H1 (cell line): ENCODE results near the gene ARID5B. TPM values are rescaled to one million over a fixed set of nuclear protein-coding genes. Genes with fewer than 3 reads are reported as not detected.

ENCODE experiments used
- BRCA1 ChIP-seq: IDR thresholded peaks from 2 replicates; pipeline ENCODE4 v1.6.1; 2012; ENCODE audit warnings: low read depth, low read length, improper control_type of control experiment
- GTF2F1 ChIP-seq: IDR thresholded peaks from 2 replicates; pipeline ENCODE4 v1.6.1; 2012; ENCODE audit warnings: low read depth, low read length, improper control_type of control experiment, borderline replicate concordance
- JUN ChIP-seq: IDR thresholded peaks from 2 replicates; pipeline ENCODE4 v1.6.1; 2011; ENCODE audit warnings: low read depth, mild to moderate bottlenecking, improper control_type of control experiment, low read length
- RBBP5 ChIP-seq: IDR thresholded peaks from 2 replicates; pipeline ENCODE4 v1.7.1; 2012; ENCODE audit warnings: low read depth, mild to moderate bottlenecking, inconsistent platforms, low read length, moderate library complexity, borderline replicate concordance
- YY1 ChIP-seq: IDR thresholded peaks from 2 replicates; pipeline ENCODE4 v1.6.1; 2011; ENCODE audit warnings: low read depth, mild to moderate bottlenecking, low read length
- polyA plus RNA-seq, 7 experiments: library from polyadenylated mRNA; depleted of rRNA in 3 of 7; stranded (reverse) in 5 of 7; unstranded in 2 of 7; fragments of >200 nt in 5 of 7; fragments of 200-250 nt in 2 of 7; gene quantifications; 1 replicate in 5 of 7; 2 replicates in 1 of 7; 4 replicates in 1 of 7; pipeline versions ENCODE4 v1.2.1 to v1.2.3, GENCODE V29; 2011 to 2013; ENCODE audit warnings: missing spikeins in 2 of 7, mixed read lengths in 2 of 7
- total RNA-seq: library from RNA; stranded (reverse); fragmentation: NEBNext Ultra II Directional; extraction: Animal tissue kit (Norgen Biotek cat#: 25700); gene quantifications from 2 replicates; pipeline ENCODE4 v1.2.1, GENCODE V29; 2021
- TF ChIP-seq, protein P1 (sequence below): fragments of 300-600 bp; sonication (generic); IDR thresholded peaks from 2 replicates; pipeline ENCODE4 v1.7.1; 2012; ENCODE audit warnings: low read length, moderate library complexity, mild to moderate bottlenecking, inconsistent platforms; ENCODE audit not compliant: insufficient replicate concordance

ARID5B gene
- total and polyA plus RNA-seq, 2 of the 8 experiments (the other 6 are each of a cell fraction or from before 2014, with no cell fraction given) = 0.21 to 1.1 TPM

DNA sequence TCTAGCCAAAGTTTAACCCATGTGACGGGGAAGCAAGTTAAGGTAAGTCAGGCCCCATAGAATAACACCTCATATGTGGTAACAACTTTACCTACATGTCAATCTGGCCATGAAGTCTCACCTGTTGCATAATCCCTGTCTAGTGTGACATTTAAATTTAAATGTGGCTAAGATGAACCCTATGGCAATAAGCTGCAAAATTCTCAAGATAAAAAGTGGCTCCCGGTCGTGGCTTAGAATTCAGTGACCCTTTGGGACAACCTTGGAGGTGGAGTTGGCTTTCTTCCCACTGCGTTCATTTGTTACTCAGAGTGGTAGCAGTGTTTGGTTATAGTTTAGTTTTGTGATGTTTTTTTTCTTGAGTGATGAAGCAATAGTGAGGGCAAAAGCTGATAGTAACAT lies 90.6 kb downstream of the ARID5B start (continued):
- TF ChIP-seq, protein P1, sequence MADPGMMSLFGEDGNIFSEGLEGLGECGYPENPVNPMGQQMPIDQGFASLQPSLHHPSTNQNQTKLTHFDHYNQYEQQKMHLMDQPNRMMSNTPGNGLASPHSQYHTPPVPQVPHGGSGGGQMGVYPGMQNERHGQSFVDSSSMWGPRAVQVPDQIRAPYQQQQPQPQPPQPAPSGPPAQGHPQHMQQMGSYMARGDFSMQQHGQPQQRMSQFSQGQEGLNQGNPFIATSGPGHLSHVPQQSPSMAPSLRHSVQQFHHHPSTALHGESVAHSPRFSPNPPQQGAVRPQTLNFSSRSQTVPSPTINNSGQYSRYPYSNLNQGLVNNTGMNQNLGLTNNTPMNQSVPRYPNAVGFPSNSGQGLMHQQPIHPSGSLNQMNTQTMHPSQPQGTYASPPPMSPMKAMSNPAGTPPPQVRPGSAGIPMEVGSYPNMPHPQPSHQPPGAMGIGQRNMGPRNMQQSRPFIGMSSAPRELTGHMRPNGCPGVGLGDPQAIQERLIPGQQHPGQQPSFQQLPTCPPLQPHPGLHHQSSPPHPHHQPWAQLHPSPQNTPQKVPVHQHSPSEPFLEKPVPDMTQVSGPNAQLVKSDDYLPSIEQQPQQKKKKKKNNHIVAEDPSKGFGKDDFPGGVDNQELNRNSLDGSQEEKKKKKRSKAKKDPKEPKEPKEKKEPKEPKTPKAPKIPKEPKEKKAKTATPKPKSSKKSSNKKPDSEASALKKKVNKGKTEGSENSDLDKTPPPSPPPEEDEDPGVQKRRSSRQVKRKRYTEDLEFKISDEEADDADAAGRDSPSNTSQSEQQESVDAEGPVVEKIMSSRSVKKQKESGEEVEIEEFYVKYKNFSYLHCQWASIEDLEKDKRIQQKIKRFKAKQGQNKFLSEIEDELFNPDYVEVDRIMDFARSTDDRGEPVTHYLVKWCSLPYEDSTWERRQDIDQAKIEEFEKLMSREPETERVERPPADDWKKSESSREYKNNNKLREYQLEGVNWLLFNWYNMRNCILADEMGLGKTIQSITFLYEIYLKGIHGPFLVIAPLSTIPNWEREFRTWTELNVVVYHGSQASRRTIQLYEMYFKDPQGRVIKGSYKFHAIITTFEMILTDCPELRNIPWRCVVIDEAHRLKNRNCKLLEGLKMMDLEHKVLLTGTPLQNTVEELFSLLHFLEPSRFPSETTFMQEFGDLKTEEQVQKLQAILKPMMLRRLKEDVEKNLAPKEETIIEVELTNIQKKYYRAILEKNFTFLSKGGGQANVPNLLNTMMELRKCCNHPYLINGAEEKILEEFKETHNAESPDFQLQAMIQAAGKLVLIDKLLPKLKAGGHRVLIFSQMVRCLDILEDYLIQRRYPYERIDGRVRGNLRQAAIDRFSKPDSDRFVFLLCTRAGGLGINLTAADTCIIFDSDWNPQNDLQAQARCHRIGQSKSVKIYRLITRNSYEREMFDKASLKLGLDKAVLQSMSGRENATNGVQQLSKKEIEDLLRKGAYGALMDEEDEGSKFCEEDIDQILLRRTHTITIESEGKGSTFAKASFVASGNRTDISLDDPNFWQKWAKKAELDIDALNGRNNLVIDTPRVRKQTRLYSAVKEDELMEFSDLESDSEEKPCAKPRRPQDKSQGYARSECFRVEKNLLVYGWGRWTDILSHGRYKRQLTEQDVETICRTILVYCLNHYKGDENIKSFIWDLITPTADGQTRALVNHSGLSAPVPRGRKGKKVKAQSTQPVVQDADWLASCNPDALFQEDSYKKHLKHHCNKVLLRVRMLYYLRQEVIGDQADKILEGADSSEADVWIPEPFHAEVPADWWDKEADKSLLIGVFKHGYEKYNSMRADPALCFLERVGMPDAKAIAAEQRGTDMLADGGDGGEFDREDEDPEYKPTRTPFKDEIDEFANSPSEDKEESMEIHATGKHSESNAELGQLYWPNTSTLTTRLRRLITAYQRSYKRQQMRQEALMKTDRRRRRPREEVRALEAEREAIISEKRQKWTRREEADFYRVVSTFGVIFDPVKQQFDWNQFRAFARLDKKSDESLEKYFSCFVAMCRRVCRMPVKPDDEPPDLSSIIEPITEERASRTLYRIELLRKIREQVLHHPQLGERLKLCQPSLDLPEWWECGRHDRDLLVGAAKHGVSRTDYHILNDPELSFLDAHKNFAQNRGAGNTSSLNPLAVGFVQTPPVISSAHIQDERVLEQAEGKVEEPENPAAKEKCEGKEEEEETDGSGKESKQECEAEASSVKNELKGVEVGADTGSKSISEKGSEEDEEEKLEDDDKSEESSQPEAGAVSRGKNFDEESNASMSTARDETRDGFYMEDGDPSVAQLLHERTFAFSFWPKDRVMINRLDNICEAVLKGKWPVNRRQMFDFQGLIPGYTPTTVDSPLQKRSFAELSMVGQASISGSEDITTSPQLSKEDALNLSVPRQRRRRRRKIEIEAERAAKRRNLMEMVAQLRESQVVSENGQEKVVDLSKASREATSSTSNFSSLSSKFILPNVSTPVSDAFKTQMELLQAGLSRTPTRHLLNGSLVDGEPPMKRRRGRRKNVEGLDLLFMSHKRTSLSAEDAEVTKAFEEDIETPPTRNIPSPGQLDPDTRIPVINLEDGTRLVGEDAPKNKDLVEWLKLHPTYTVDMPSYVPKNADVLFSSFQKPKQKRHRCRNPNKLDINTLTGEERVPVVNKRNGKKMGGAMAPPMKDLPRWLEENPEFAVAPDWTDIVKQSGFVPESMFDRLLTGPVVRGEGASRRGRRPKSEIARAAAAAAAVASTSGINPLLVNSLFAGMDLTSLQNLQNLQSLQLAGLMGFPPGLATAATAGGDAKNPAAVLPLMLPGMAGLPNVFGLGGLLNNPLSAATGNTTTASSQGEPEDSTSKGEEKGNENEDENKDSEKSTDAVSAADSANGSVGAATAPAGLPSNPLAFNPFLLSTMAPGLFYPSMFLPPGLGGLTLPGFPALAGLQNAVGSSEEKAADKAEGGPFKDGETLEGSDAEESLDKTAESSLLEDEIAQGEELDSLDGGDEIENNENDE = no peak
- TF ChIP-seq YY1 = no peak
- no peak for TF ChIP-seq JUN
- no peak for TF ChIP-seq GTF2F1
- no peak for TF ChIP-seq RBBP5
- TF ChIP-seq BRCA1 = no peak
